Sigmoid colon (tissue), 7 donors: ENCODE measurements around the gene LOXL3. TPM values are rescaled to one million over a fixed set of nuclear protein-coding genes. Genes with fewer than 3 reads are reported as not detected.
A peak's percentile ranks its signal among the peaks of the same experiment; 100 is the strongest.

Experiments used
- DNase-seq: peaks from one replicate; pipeline ENCODE4 v3.0.0-alpha.2; 2019
- H3K27ac ChIP-seq, 4 donors: fragments of 200-600 bp; sonication (generic); one replicate each; pipeline ENCODE4 v1.5.1; 2016 to 2019; ENCODE audit warnings: mild to moderate bottlenecking in 1 of 4
- H3K27me3 ChIP-seq, 3 donors: fragments of 200-600 bp; sonication (generic); one replicate each; pipeline ENCODE4 v1.5.1; 2019; ENCODE audit warnings: mild to moderate bottlenecking in 1 of 3
- H3K36me3 ChIP-seq, 4 donors: fragments of 200-600 bp; sonication (generic); one replicate each; pipeline ENCODE4 v1.5.1; 2016 to 2019
- H3K4me1 ChIP-seq, 4 donors: fragments of 200-600 bp; sonication (generic); one replicate each; pipeline ENCODE4 v1.5.1; 2017 to 2019
- H3K4me3 ChIP-seq, 4 donors: fragments of 200-600 bp; sonication (generic); one replicate each; pipeline ENCODE4 v1.5.1; 2017 to 2019; ENCODE audit warnings: mild to moderate bottlenecking in 2 of 4, moderate library complexity in 1 of 4
- H3K9me3 ChIP-seq, 4 donors: fragments of 200-600 bp in 3 of 4; sonication (generic) in 3 of 4; one replicate each; pipeline versions ENCODE4 v1.5.1 to v1.6.1; 2013 to 2019
- EP300 ChIP-seq, 4 donors: sonication (generic); formaldehyde crosslinking; IDR thresholded peaks; one replicate each; pipeline ENCODE4 v1.6.1; 2017; ENCODE audit warnings: antibody characterized with exemption in 4 of 4
- POLR2A ChIP-seq, 2 donors: fragments of 450-650 bp; IDR thresholded peaks; one replicate each; pipeline ENCODE4 v1.6.1; 2016; ENCODE audit warnings: antibody characterized with exemption in 2 of 2, mild to moderate bottlenecking in 2 of 2, moderate library complexity in 2 of 2
- POLR2AphosphoS5 ChIP-seq, 4 donors: sonication (generic); formaldehyde crosslinking; IDR thresholded peaks; one replicate each; pipeline ENCODE4 v1.6.1; 2017; ENCODE audit warnings: antibody characterized with exemption in 4 of 4
- WGBS, 2 donors: extraction: QIAGEN DNeasy Blood & Tissue Kit; methylation state at CpG; one replicate each; pipeline ENCODE4 v1.1.7; 2013; 5-methylcytosine and 5-hydroxymethylcytosine counted together
- intact Hi-C: fragments of 100-400 bp; cut with DNase I; formaldehyde crosslinking; loops from one replicate; pipeline ENCODE4 v1.15.1; 2023
- polyA plus RNA-seq, 3 donors: library from polyadenylated mRNA; stranded (reverse); fragments of 200-250 nt; gene quantifications; one replicate each; pipeline ENCODE4 v1.2.3, GENCODE V29; 2013
- total RNA-seq, 4 donors: library from RNA; depleted of rRNA; stranded (reverse); fragments of >200 nt; gene quantifications; one replicate each; pipeline ENCODE4 v1.1.0, GENCODE V29; 2016
- TF ChIP-seq, protein P1 (sequence below), 4 experiments: fragments of 450-650 bp in 3 of 4; fragments of 200-600 bp in 1 of 4; IDR thresholded peaks; one replicate each; pipeline ENCODE4 v1.5.1; 2016 to 2019; ENCODE audit warnings: antibody characterized with exemption in 4 of 4, mild to moderate bottlenecking in 3 of 4, moderate library complexity in 2 of 4
- donor health status: healthy with polysubstance abuse.
- donor health status: Bipolar disorder and iron deficiency.
- donor health status: healthy.

LOXL3 gene
- total and polyA plus RNA-seq, 7 donors, result 0.60 to 7.9 (median 5.4) TPM

DNA sequence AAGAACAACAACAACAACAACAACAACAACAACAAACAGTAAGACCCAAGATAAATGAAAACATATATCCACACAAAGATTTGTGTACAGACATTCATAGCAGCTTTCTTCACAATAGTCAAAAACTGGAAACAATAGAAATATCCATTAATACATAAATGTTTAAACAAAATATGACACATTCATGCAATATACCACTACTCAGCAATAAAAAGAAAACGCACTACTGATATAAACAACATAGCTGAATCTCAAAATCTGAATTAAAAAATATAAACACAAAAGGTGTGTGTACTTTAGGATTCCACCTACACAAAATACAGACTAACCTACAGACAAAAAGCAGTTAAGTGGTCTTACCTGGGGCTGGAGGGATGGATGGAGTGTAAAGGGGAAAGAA lies 42.8 kb upstream of the LOXL3 start:
- no peak for DNase-seq
- TF ChIP-seq POLR2A (IDR thresholded peaks at IDR 0.05) (no peak), POLR2AphosphoS5 (IDR thresholded peaks at IDR 0.05) (no peak), EP300 (IDR thresholded peaks at IDR 0.05) (no peak)
- TF ChIP-seq, protein P1, sequence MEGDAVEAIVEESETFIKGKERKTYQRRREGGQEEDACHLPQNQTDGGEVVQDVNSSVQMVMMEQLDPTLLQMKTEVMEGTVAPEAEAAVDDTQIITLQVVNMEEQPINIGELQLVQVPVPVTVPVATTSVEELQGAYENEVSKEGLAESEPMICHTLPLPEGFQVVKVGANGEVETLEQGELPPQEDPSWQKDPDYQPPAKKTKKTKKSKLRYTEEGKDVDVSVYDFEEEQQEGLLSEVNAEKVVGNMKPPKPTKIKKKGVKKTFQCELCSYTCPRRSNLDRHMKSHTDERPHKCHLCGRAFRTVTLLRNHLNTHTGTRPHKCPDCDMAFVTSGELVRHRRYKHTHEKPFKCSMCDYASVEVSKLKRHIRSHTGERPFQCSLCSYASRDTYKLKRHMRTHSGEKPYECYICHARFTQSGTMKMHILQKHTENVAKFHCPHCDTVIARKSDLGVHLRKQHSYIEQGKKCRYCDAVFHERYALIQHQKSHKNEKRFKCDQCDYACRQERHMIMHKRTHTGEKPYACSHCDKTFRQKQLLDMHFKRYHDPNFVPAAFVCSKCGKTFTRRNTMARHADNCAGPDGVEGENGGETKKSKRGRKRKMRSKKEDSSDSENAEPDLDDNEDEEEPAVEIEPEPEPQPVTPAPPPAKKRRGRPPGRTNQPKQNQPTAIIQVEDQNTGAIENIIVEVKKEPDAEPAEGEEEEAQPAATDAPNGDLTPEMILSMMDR (IDR thresholded peaks at IDR 0.05), result no peak
- Histone ChIP-seq H3K4me3 (no peak overlapping the region), H3K27me3 (peaks cover 0 to 23% (median 4%) of the 10 kb centered on the region in 3 donors), H3K36me3 (no peaks in the 10 kb centered on the region), H3K9me3 (no peaks in the 10 kb centered on the region), H3K4me1 (no peaks in the 10 kb centered on the region), H3K27ac (no peak overlapping the region)
- 52 to 60% methylated on average over 1 of the region's 1 CpG for WGBS, 2 donors
- intact Hi-C loops, result no loop called here

DNA sequence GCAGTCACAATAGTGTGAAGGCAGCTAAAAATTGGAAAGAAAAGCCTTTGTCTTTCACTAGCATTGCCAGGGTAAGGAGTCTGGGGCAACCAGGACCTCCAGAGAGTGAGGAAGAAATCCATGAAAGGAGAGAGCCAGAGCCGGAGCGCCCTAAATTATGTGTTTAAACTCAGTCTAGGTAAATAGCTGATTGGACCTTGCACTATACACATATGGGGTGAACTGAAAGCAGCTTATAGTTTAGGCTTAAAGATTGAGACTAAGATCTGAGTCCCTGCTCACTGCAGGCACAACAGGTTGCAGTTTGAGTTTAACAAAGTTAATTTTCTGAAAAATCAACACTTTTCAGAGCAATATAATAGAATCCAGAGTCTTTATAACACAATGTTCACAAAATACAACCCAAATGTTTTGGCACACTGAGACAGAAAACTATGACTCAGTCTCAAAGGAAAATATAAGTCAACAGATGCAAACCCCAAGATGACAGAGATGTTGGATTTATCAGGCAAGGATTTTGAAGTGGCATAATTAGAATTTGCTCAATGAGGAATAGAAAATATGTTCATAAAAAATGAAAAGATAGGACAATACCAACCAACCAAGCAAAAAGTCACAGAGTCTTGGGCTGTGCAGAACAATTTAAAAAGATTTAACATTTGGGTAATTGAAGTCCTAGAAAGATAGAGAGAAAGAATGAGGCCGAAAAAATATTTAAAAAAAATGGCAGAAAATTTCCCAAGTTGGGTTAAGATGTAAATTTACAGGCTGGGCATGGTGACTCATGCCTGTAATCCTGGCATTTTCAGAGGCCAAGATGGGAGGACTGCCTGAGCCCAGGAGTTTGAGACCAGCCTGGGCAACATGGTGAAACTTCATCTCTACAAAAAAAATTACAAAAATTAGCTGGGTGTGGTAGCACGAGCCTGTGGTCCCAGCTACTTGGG lies 40.4 kb upstream of the LOXL3 start:
- Histone ChIP-seq H3K36me3 (no peaks in the 10 kb centered on the region), H3K9me3 (no peaks in the 10 kb centered on the region), H3K27ac (no peak overlapping the region), H3K4me3 (no peak overlapping the region), H3K4me1 (no peaks in the 10 kb centered on the region), H3K27me3 (peaks cover 0 to 29% (median 5%) of the 10 kb centered on the region in 3 donors)
- 57 to 74% methylated on average over 4 of the region's 4 CpGs for WGBS, 2 donors
- TF ChIP-seq, protein P1 (IDR thresholded peaks at IDR 0.05), result no peak
- TF ChIP-seq EP300 (IDR thresholded peaks at IDR 0.05), result no peak
- TF ChIP-seq POLR2AphosphoS5 (IDR thresholded peaks at IDR 0.05), result no peak
- no peak for TF ChIP-seq POLR2A (IDR thresholded peaks at IDR 0.05)
- intact Hi-C loops, result no loop called here
- no peak for DNase-seq

DNA sequence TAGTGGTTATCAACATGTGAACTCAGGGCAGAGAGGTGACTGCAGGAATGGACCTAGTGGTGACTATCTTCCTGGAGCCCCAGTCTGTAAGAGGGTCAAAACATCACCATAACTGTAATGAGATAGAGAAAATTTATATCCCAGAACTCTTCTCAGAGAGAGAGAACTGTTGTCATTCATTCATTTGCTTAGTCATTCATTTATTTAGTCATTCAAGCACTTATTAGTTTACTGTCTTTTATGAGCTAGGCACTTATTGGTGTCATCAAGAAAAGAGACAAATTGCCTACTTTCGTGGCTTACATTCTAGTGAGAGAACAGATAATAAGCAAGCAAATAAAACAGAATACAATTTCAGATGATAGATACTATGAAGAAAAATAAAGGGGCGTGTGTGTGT lies 34.9 kb upstream of the LOXL3 start:
- Histone ChIP-seq H3K27me3 (peaks cover 0 to 15% (median 5%) of the 10 kb centered on the region in 3 donors), H3K27ac (no peak overlapping the region), H3K4me1 (no peaks in the 10 kb centered on the region), H3K4me3 (no peak overlapping the region), H3K9me3 (no peaks in the 10 kb centered on the region), H3K36me3 (no peaks in the 10 kb centered on the region)
- TF ChIP-seq, protein P1 (IDR thresholded peaks at IDR 0.05), result no peak
- TF ChIP-seq POLR2AphosphoS5 (IDR thresholded peaks at IDR 0.05) (no peak), POLR2A (IDR thresholded peaks at IDR 0.05) (no peak), EP300 (IDR thresholded peaks at IDR 0.05) (no peak)
- intact Hi-C loops, result loop anchor here (5.0 kb wide), 1 partner anchor 61 kb away; the partner anchor contains the start of genes AUP1, DQX1 and HTRA2
- DNase-seq, result no peak
- WGBS, 2 donors, result 25 to 71% methylated on average over 2 of the region's 2 CpGs

DNA sequence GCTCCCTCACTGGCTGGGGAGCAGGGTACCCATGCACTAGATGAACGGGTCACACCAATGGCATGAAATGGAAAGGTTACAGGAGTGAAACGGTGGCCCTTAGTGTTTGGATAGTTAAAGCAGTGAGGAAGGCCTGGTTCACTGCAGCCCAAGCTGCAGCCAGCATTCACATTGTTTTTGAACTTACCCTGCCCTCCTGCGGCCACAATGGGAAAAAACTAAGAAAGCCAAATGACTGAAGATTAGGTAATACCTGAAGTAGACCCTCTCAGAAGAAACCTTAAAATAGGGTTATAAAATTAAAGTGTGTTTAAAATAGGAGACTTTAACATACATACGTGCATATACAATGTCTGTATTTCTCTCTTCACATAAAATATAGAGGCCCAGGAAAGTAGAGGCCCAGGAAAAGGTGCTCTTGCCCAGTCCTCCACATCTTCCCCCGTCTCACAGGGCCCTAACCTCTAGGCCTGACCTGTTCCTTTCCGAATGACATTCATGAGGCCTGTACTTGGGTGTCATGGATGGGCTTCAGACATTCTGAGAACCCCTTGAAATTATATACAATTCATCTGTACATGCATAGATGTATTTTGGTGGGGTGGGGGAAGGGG lies 34.0 kb upstream of the LOXL3 start:
- H3K9me3 ChIP-seq, result no peaks in the 10 kb centered on the region
- no peak overlapping the region for H3K4me3 ChIP-seq
- H3K36me3 ChIP-seq, result no peaks in the 10 kb centered on the region
- H3K4me1 ChIP-seq, result no peaks in the 10 kb centered on the region
- peak; percentile 84 for DNase-seq
- H3K27me3 ChIP-seq, result peaks cover 0 to 11% (median 5%) of the 10 kb centered on the region in 3 donors
- no peak overlapping the region for H3K27ac ChIP-seq
- intact Hi-C loops, result loop anchor here (1.0 to 5.0 kb wide), 3 partner anchors 33 to 104 kb away; partner anchors contain the start of genes AUP1, DOK1, DQX1 and HTRA2
- 16 to 22% methylated on average over 6 of the region's 6 CpGs for WGBS, 2 donors
- TF ChIP-seq POLR2AphosphoS5 (IDR thresholded peaks at IDR 0.05), result peak in 1 of 4 donors; percentile 28
- TF ChIP-seq POLR2A (IDR thresholded peaks at IDR 0.05), result no peak
- TF ChIP-seq, protein P1 (IDR thresholded peaks at IDR 0.05), result peak in 3 of 4 experiments; percentile 65 to 71 (median 67)
